H9 (cell line): ENCODE data around the gene PLA2G4E. TPM values are rescaled to one million over a fixed set of nuclear protein-coding genes. Genes with fewer than 3 reads are reported as not detected.

ENCODE experiments used
- DNase-seq: peaks from one replicate; pipeline ENCODE4 v3.0.0-alpha.2; 2017
- H2AFZ ChIP-seq: one replicate; pipeline ENCODE4 v1.6.1; 2013; ENCODE audit warnings: mild to moderate bottlenecking, low read length, control low read depth, moderate library complexity
- H2AK5ac ChIP-seq: 2 replicates; pipeline ENCODE4 v1.6.1; 2013; ENCODE audit warnings: low read length, control low read depth, mixed read lengths; ENCODE audit not compliant: insufficient read length
- H2BK120ac ChIP-seq: one replicate; pipeline ENCODE4 v1.6.1; 2013; ENCODE audit warnings: low read depth, mild to moderate bottlenecking, low read length, control low read depth, inconsistent platforms; ENCODE audit not compliant: poor library complexity, severe bottlenecking
- H2BK12ac ChIP-seq: 2 replicates; pipeline ENCODE4 v1.6.1; 2013; ENCODE audit warnings: low read length, control low read depth, mixed read lengths, low read depth; ENCODE audit not compliant: insufficient read length
- H2BK15ac ChIP-seq: 2 replicates; pipeline ENCODE4 v1.6.1; 2013; ENCODE audit warnings: low read depth, low read length, control low read depth
- H2BK20ac ChIP-seq: one replicate; pipeline ENCODE4 v1.6.1; 2013; ENCODE audit warnings: low read depth, mild to moderate bottlenecking, low read length, control low read depth, inconsistent platforms; ENCODE audit not compliant: poor library complexity, severe bottlenecking
- H2BK5ac ChIP-seq: 2 replicates; pipeline ENCODE4 v1.6.1; 2013; ENCODE audit warnings: low read length, control low read depth, mixed read lengths; ENCODE audit not compliant: insufficient read length
- H3K14ac ChIP-seq: 2 replicates; pipeline ENCODE4 v1.6.1; 2013; ENCODE audit warnings: low read length, control low read depth; ENCODE audit not compliant: insufficient read depth
- H3K18ac ChIP-seq: 2 replicates; pipeline ENCODE4 v1.6.1; 2013; ENCODE audit warnings: low read depth, mild to moderate bottlenecking, mixed read lengths, low read length, control low read depth; ENCODE audit not compliant: insufficient read length
- H3K23ac ChIP-seq: 2 replicates; pipeline ENCODE4 v1.6.1; 2013; ENCODE audit warnings: low read length, control low read depth, mixed read lengths, low read depth; ENCODE audit not compliant: insufficient read length
- H3K23me2 ChIP-seq: 2 replicates; pipeline ENCODE4 v1.6.1; 2013; ENCODE audit warnings: low read depth, mild to moderate bottlenecking, mixed read lengths, low read length, control low read depth; ENCODE audit not compliant: insufficient read length, poor library complexity, severe bottlenecking
- H3K27ac ChIP-seq: 2 replicates; pipeline ENCODE4 v1.5.1; 2013; ENCODE audit warnings: low read length, control low read depth, mixed read lengths, low read depth; ENCODE audit not compliant: insufficient read length
- H3K27me3 ChIP-seq: 2 replicates; pipeline ENCODE4 v1.6.1; 2013; ENCODE audit warnings: low read length, control low read depth, inconsistent platforms; ENCODE audit not compliant: insufficient read depth
- H3K4ac ChIP-seq: 2 replicates; pipeline ENCODE4 v1.6.1; 2013; ENCODE audit warnings: low read depth, mild to moderate bottlenecking, control low read depth, inconsistent platforms, low read length, moderate library complexity
- H3K4me1 ChIP-seq: 2 replicates; pipeline ENCODE4 v1.6.1; 2013; ENCODE audit warnings: low read length, control low read depth, inconsistent platforms; ENCODE audit not compliant: insufficient read depth
- H3K4me2 ChIP-seq: 2 replicates; pipeline ENCODE4 v1.6.1; 2013; ENCODE audit warnings: low read length, control low read depth, mixed read lengths; ENCODE audit not compliant: insufficient read length, insufficient read depth
- H3K56ac ChIP-seq: 2 replicates; pipeline ENCODE4 v1.6.1; 2013; ENCODE audit warnings: low read depth, mild to moderate bottlenecking, mixed read lengths, low read length, control low read depth; ENCODE audit not compliant: insufficient read length
- H3K79me1 ChIP-seq: 2 replicates; pipeline ENCODE4 v1.6.1; 2013; ENCODE audit warnings: low read depth, mild to moderate bottlenecking, moderate library complexity, low read length, control low read depth, inconsistent platforms; ENCODE audit not compliant: insufficient read depth, poor library complexity, severe bottlenecking
- H3K79me2 ChIP-seq: 2 replicates; pipeline ENCODE4 v1.6.1; 2013; ENCODE audit warnings: low read length, control low read depth, inconsistent platforms; ENCODE audit not compliant: insufficient read depth
- H3K9ac ChIP-seq: 2 replicates; pipeline ENCODE4 v1.6.1; 2013; ENCODE audit warnings: low read length, control low read depth, mixed read lengths; ENCODE audit not compliant: insufficient read length; ENCODE audit errors: extremely low read depth
- H3K9me3 ChIP-seq: one replicate; pipeline ENCODE4 v1.6.1; 2013; ENCODE audit warnings: low read depth, low read length, inconsistent platforms; ENCODE audit not compliant: control insufficient read depth
- H3T11ph ChIP-seq: one replicate; pipeline ENCODE4 v1.6.1; 2013; ENCODE audit warnings: mild to moderate bottlenecking, low read length, control low read depth, inconsistent platforms
- H4K20me1 ChIP-seq: one replicate; pipeline ENCODE4 v1.6.1; 2013; ENCODE audit not compliant: control insufficient read depth, insufficient read length, insufficient read depth
- H4K5ac ChIP-seq: 2 replicates; pipeline ENCODE4 v1.6.1; 2013; ENCODE audit warnings: low read depth, mild to moderate bottlenecking, mixed read lengths, low read length, control low read depth; ENCODE audit not compliant: insufficient read length
- H4K8ac ChIP-seq: replicated peaks from 2 replicates; pipeline ENCODE4 v1.6.1; 2013; ENCODE audit warnings: low read length, control low read depth, mixed read lengths, low read depth; ENCODE audit not compliant: insufficient read length
- H4K91ac ChIP-seq: 2 replicates; pipeline ENCODE4 v1.6.1; 2013; ENCODE audit warnings: low read depth, mild to moderate bottlenecking, moderate library complexity, mixed read lengths, low read length, control low read depth; ENCODE audit not compliant: insufficient read length
- H3K27ac Mint-ChIP-seq, 3 experiments: 2 replicates in 2 of 3; 3 replicates in 1 of 3; pipeline ENCODE4 v1.8.0; 2020 to 2021; ENCODE audit warnings: mixed read lengths in 3 of 3, mild to moderate bottlenecking in 1 of 3, moderate library complexity in 1 of 3
- H3K27me3 Mint-ChIP-seq: 2 replicates; pipeline ENCODE4 v1.8.0; 2021; ENCODE audit warnings: low read depth, mild to moderate bottlenecking, moderate library complexity, mixed read lengths
- H3K36me3 Mint-ChIP-seq, 3 experiments: 2 replicates in 2 of 3; 3 replicates in 1 of 3; pipeline ENCODE4 v1.8.0; 2020 to 2021; ENCODE audit warnings: low read depth in 3 of 3, mixed read lengths in 3 of 3; ENCODE audit not compliant: insufficient read depth in 1 of 3
- H3K4me1 Mint-ChIP-seq, 2 experiments: 2 replicates each; pipeline ENCODE4 v1.8.0; 2020; ENCODE audit warnings: mixed read lengths in 2 of 2
- H3K4me3 Mint-ChIP-seq, 2 experiments: 2 replicates in 1 of 2; 3 replicates in 1 of 2; pipeline ENCODE4 v1.8.0; 2020 to 2021; ENCODE audit warnings: mild to moderate bottlenecking in 2 of 2, mixed read lengths in 2 of 2, moderate library complexity in 1 of 2
- H3K9me3 Mint-ChIP-seq, 2 experiments: 2 replicates in 1 of 2; 3 replicates in 1 of 2; pipeline ENCODE4 v1.8.0; 2020; ENCODE audit warnings: mild to moderate bottlenecking in 2 of 2, mixed read lengths in 2 of 2, moderate library complexity in 1 of 2
- CTCF ChIP-seq: fragments of 200-600 bp; sonication (generic); conservative IDR thresholded peaks from 3 replicates; pipeline ENCODE4 v1.8.0; 2021; ENCODE audit warnings: antibody characterized with exemption, mild to moderate bottlenecking
- WGBS: extraction: QIAGEN DNeasy Blood & Tissue Kit; methylation state at CpG from one replicate; pipeline ENCODE4 v1.1.7; 2013; ENCODE audit warnings: missing lambda C conversion rate, low lambda C conversion rate, mixed read lengths; ENCODE audit not compliant: insufficient read length; ENCODE audit errors: extremely low coverage; 5-methylcytosine and 5-hydroxymethylcytosine counted together
- total RNA-seq: library from RNA; stranded (reverse); gene quantifications from 2 replicates; pipeline ENCODE4 v1.2.1, GENCODE V29; 2021

PLA2G4E gene
- total RNA-seq, 1 experiment from 2014 or later, result not detected

DNA sequence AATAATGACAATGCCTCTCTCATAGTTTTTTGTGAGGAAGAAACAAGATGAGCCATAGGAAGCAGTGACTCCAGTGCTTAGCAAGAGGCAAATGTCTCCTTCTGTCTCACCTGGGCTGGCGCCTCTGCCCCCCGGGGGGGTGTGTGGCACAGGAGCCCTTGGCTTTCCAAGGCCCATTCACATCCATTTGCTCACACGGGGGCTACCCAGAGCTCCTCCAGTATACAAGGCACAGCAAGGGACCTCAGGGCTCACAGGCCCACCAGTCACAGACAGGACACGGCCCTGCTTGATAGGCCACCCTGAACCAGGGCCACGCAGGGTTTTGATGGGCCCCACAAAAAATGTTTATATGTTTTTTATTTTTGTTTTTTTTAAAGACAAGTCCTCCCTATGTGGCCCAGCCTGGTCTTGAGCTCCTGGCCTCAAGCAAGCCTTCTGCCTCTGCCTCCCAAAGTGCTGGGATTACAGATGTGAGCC, 26.6 kb downstream of the PLA2G4E start:
- no peak for DNase-seq
- Histone ChIP-seq H3K27ac (no peak overlapping the region), H3K79me1 (no peaks in the 10 kb centered on the region), H4K20me1 (no peaks in the 10 kb centered on the region), H3K23ac (no peak overlapping the region), H4K91ac (no peak overlapping the region), H4K8ac (no peak overlapping the region), H3K4me2 (no peak overlapping the region), H2BK12ac (no peak overlapping the region), H3K9me3 (no peaks in the 10 kb centered on the region), H3K23me2 (no peaks in the 10 kb centered on the region), H3K79me2 (no peaks in the 10 kb centered on the region), H4K5ac (no peak overlapping the region), H2AK5ac (no peak overlapping the region), H2BK5ac (no peak overlapping the region), H2BK20ac (no peak overlapping the region), H3K14ac (no peak overlapping the region), H2AFZ (no peak overlapping the region), H3K56ac (no peak overlapping the region), H3K4ac (no peak overlapping the region), H3T11ph (no peak overlapping the region), H3K9ac (no peak overlapping the region), H3K27me3 (no peaks in the 10 kb centered on the region), H3K4me1 (no peaks in the 10 kb centered on the region; the same call in 1 of the 2 replicates), H3K18ac (no peak overlapping the region), H2BK120ac (no peak overlapping the region), H2BK15ac (no peak overlapping the region)
- Mint-ChIP-seq H3K9me3 (no peaks in the 10 kb centered on the region), H3K27me3 (peaks cover 2% of the 10 kb centered on the region; the same call in 1 of the 2 replicates), H3K4me3 (no peak overlapping the region), H3K4me1 (peaks cover 6 to 16% of the 10 kb centered on the region in 2 experiments), H3K36me3 (no peaks in the 10 kb centered on the region), H3K27ac (no peak overlapping the region)
- TF ChIP-seq CTCF, result no peak
- WGBS, result no CpG with 5 or more reads among the region's 5 CpGs
